H9 (cell line): ENCODE measurements around the gene SESN2. TPM values are rescaled to one million over a fixed set of nuclear protein-coding genes. Genes with fewer than 3 reads are reported as not detected.
"Not testable (repeated sequence)": the region's sequence is repeated elsewhere in the genome, so short reads cannot be mapped to it uniquely, and the experiment has no call there.

ENCODE experiments used
- DNase-seq: peaks from one replicate; pipeline ENCODE4 v3.0.0-alpha.2; 2017
- H2AFZ ChIP-seq: one replicate; pipeline ENCODE4 v1.6.1; 2013; ENCODE audit warnings: mild to moderate bottlenecking, low read length, control low read depth, moderate library complexity
- H2AK5ac ChIP-seq: 2 replicates; pipeline ENCODE4 v1.6.1; 2013; ENCODE audit warnings: low read length, control low read depth, mixed read lengths; ENCODE audit not compliant: insufficient read length
- H2BK120ac ChIP-seq: one replicate; pipeline ENCODE4 v1.6.1; 2013; ENCODE audit warnings: low read depth, mild to moderate bottlenecking, low read length, control low read depth, inconsistent platforms; ENCODE audit not compliant: poor library complexity, severe bottlenecking
- H2BK12ac ChIP-seq: 2 replicates; pipeline ENCODE4 v1.6.1; 2013; ENCODE audit warnings: low read length, control low read depth, mixed read lengths, low read depth; ENCODE audit not compliant: insufficient read length
- H2BK15ac ChIP-seq: 2 replicates; pipeline ENCODE4 v1.6.1; 2013; ENCODE audit warnings: low read depth, low read length, control low read depth
- H2BK20ac ChIP-seq: one replicate; pipeline ENCODE4 v1.6.1; 2013; ENCODE audit warnings: low read depth, mild to moderate bottlenecking, low read length, control low read depth, inconsistent platforms; ENCODE audit not compliant: poor library complexity, severe bottlenecking
- H2BK5ac ChIP-seq: 2 replicates; pipeline ENCODE4 v1.6.1; 2013; ENCODE audit warnings: low read length, control low read depth, mixed read lengths; ENCODE audit not compliant: insufficient read length
- H3K14ac ChIP-seq: 2 replicates; pipeline ENCODE4 v1.6.1; 2013; ENCODE audit warnings: low read length, control low read depth; ENCODE audit not compliant: insufficient read depth
- H3K18ac ChIP-seq: 2 replicates; pipeline ENCODE4 v1.6.1; 2013; ENCODE audit warnings: low read depth, mild to moderate bottlenecking, mixed read lengths, low read length, control low read depth; ENCODE audit not compliant: insufficient read length
- H3K23ac ChIP-seq: 2 replicates; pipeline ENCODE4 v1.6.1; 2013; ENCODE audit warnings: low read length, control low read depth, mixed read lengths, low read depth; ENCODE audit not compliant: insufficient read length
- H3K23me2 ChIP-seq: 2 replicates; pipeline ENCODE4 v1.6.1; 2013; ENCODE audit warnings: low read depth, mild to moderate bottlenecking, mixed read lengths, low read length, control low read depth; ENCODE audit not compliant: insufficient read length, poor library complexity, severe bottlenecking
- H3K27ac ChIP-seq: 2 replicates; pipeline ENCODE4 v1.5.1; 2013; ENCODE audit warnings: low read length, control low read depth, mixed read lengths, low read depth; ENCODE audit not compliant: insufficient read length
- H3K27me3 ChIP-seq: 2 replicates; pipeline ENCODE4 v1.6.1; 2013; ENCODE audit warnings: low read length, control low read depth, inconsistent platforms; ENCODE audit not compliant: insufficient read depth
- H3K4ac ChIP-seq: 2 replicates; pipeline ENCODE4 v1.6.1; 2013; ENCODE audit warnings: low read depth, mild to moderate bottlenecking, control low read depth, inconsistent platforms, low read length, moderate library complexity
- H3K4me1 ChIP-seq: 2 replicates; pipeline ENCODE4 v1.6.1; 2013; ENCODE audit warnings: low read length, control low read depth, inconsistent platforms; ENCODE audit not compliant: insufficient read depth
- H3K4me2 ChIP-seq: 2 replicates; pipeline ENCODE4 v1.6.1; 2013; ENCODE audit warnings: low read length, control low read depth, mixed read lengths; ENCODE audit not compliant: insufficient read length, insufficient read depth
- H3K56ac ChIP-seq: 2 replicates; pipeline ENCODE4 v1.6.1; 2013; ENCODE audit warnings: low read depth, mild to moderate bottlenecking, mixed read lengths, low read length, control low read depth; ENCODE audit not compliant: insufficient read length
- H3K79me1 ChIP-seq: 2 replicates; pipeline ENCODE4 v1.6.1; 2013; ENCODE audit warnings: low read depth, mild to moderate bottlenecking, moderate library complexity, low read length, control low read depth, inconsistent platforms; ENCODE audit not compliant: insufficient read depth, poor library complexity, severe bottlenecking
- H3K79me2 ChIP-seq: 2 replicates; pipeline ENCODE4 v1.6.1; 2013; ENCODE audit warnings: low read length, control low read depth, inconsistent platforms; ENCODE audit not compliant: insufficient read depth
- H3K9ac ChIP-seq: 2 replicates; pipeline ENCODE4 v1.6.1; 2013; ENCODE audit warnings: low read length, control low read depth, mixed read lengths; ENCODE audit not compliant: insufficient read length; ENCODE audit errors: extremely low read depth
- H3K9me3 ChIP-seq: one replicate; pipeline ENCODE4 v1.6.1; 2013; ENCODE audit warnings: low read depth, low read length, inconsistent platforms; ENCODE audit not compliant: control insufficient read depth
- H3T11ph ChIP-seq: one replicate; pipeline ENCODE4 v1.6.1; 2013; ENCODE audit warnings: mild to moderate bottlenecking, low read length, control low read depth, inconsistent platforms
- H4K20me1 ChIP-seq: one replicate; pipeline ENCODE4 v1.6.1; 2013; ENCODE audit not compliant: control insufficient read depth, insufficient read length, insufficient read depth
- H4K5ac ChIP-seq: 2 replicates; pipeline ENCODE4 v1.6.1; 2013; ENCODE audit warnings: low read depth, mild to moderate bottlenecking, mixed read lengths, low read length, control low read depth; ENCODE audit not compliant: insufficient read length
- H4K8ac ChIP-seq: replicated peaks from 2 replicates; pipeline ENCODE4 v1.6.1; 2013; ENCODE audit warnings: low read length, control low read depth, mixed read lengths, low read depth; ENCODE audit not compliant: insufficient read length
- H4K91ac ChIP-seq: 2 replicates; pipeline ENCODE4 v1.6.1; 2013; ENCODE audit warnings: low read depth, mild to moderate bottlenecking, moderate library complexity, mixed read lengths, low read length, control low read depth; ENCODE audit not compliant: insufficient read length
- H3K27ac Mint-ChIP-seq, 3 experiments: 2 replicates in 2 of 3; 3 replicates in 1 of 3; pipeline ENCODE4 v1.8.0; 2020 to 2021; ENCODE audit warnings: mixed read lengths in 3 of 3, mild to moderate bottlenecking in 1 of 3, moderate library complexity in 1 of 3
- H3K27me3 Mint-ChIP-seq: 2 replicates; pipeline ENCODE4 v1.8.0; 2021; ENCODE audit warnings: low read depth, mild to moderate bottlenecking, moderate library complexity, mixed read lengths
- H3K36me3 Mint-ChIP-seq, 3 experiments: 2 replicates in 2 of 3; 3 replicates in 1 of 3; pipeline ENCODE4 v1.8.0; 2020 to 2021; ENCODE audit warnings: low read depth in 3 of 3, mixed read lengths in 3 of 3; ENCODE audit not compliant: insufficient read depth in 1 of 3
- H3K4me1 Mint-ChIP-seq, 2 experiments: 2 replicates each; pipeline ENCODE4 v1.8.0; 2020; ENCODE audit warnings: mixed read lengths in 2 of 2
- H3K4me3 Mint-ChIP-seq, 2 experiments: 2 replicates in 1 of 2; 3 replicates in 1 of 2; pipeline ENCODE4 v1.8.0; 2020 to 2021; ENCODE audit warnings: mild to moderate bottlenecking in 2 of 2, mixed read lengths in 2 of 2, moderate library complexity in 1 of 2
- H3K9me3 Mint-ChIP-seq, 2 experiments: 2 replicates in 1 of 2; 3 replicates in 1 of 2; pipeline ENCODE4 v1.8.0; 2020; ENCODE audit warnings: mild to moderate bottlenecking in 2 of 2, mixed read lengths in 2 of 2, moderate library complexity in 1 of 2
- CTCF ChIP-seq: fragments of 200-600 bp; sonication (generic); conservative IDR thresholded peaks from 3 replicates; pipeline ENCODE4 v1.8.0; 2021; ENCODE audit warnings: antibody characterized with exemption, mild to moderate bottlenecking
- WGBS: extraction: QIAGEN DNeasy Blood & Tissue Kit; methylation state at CpG from one replicate; pipeline ENCODE4 v1.1.7; 2013; ENCODE audit warnings: missing lambda C conversion rate, low lambda C conversion rate, mixed read lengths; ENCODE audit not compliant: insufficient read length; ENCODE audit errors: extremely low coverage; 5-methylcytosine and 5-hydroxymethylcytosine counted together
- total RNA-seq: library from RNA; stranded (reverse); gene quantifications from 2 replicates; pipeline ENCODE4 v1.2.1, GENCODE V29; 2021

The SESN2 gene
- total RNA-seq, 1 experiment from 2014 or later, result 24.6 TPM

- Histone ChIP-seq H3K27me3 (no peaks in the 10 kb centered on the region), H3K56ac (no peak overlapping the region), H4K5ac (no peak overlapping the region), H2BK15ac (no peak overlapping the region), H3K27ac (no peak overlapping the region), H2BK5ac (no peak overlapping the region), H3K4me2 (no peak overlapping the region), H3K23me2 (no peaks in the 10 kb centered on the region), H4K20me1 (no peaks in the 10 kb centered on the region), H2AFZ (no peak overlapping the region), H3K23ac (no peak overlapping the region), H2BK20ac (no peak overlapping the region), H3K4ac (no peak overlapping the region), H3K4me1 (no peaks in the 10 kb centered on the region; the same call in 1 of the 2 replicates), H2BK120ac (no peak overlapping the region), H3K79me2 (no peaks in the 10 kb centered on the region), H2BK12ac (no peak overlapping the region), H3K79me1 (peaks cover 3% of the 10 kb centered on the region), H3K18ac (no peak overlapping the region), H3K9ac (no peak overlapping the region), H4K8ac (no peak overlapping the region), H3T11ph (no peak overlapping the region), H2AK5ac (no peak overlapping the region), H3K14ac (no peak overlapping the region), H4K91ac (no peak overlapping the region), H3K9me3 (no peaks in the 10 kb centered on the region)
- no peak for DNase-seq
- WGBS, result no CpG with 5 or more reads among the region's 3 CpGs
- Mint-ChIP-seq H3K9me3 (no peaks in the 10 kb centered on the region; a peak in 1 of 5 replicates), H3K4me1 (peaks cover 4 to 6% of the 10 kb centered on the region in 2 experiments; a peak in 3 of 4 replicates), H3K27me3 (no peaks in the 10 kb centered on the region; the same call in 1 of the 2 replicates), H3K27ac (no peak overlapping the region), H3K36me3 (peaks cover 3 to 11% (median 11%) of the 10 kb centered on the region in 3 experiments; a peak in 5 of 7 replicates), H3K4me3 (no peak overlapping the region)
- no peak for TF ChIP-seq CTCF
These were observed 67.7 kb downstream of the SESN2 start for GRCh38 chr1:28326984-28327383.

- H2BK20ac ChIP-seq, H3K4ac ChIP-seq, H2BK5ac ChIP-seq, H3K56ac ChIP-seq, DNase-seq, H3K27me3 Mint-ChIP-seq, H3K79me1 ChIP-seq, H2AFZ ChIP-seq, H4K91ac ChIP-seq, H3K18ac ChIP-seq, H3K23me2 ChIP-seq, H3K9ac ChIP-seq, H3K14ac ChIP-seq, H4K8ac ChIP-seq, H2AK5ac ChIP-seq, H3K4me1 ChIP-seq, H3T11ph ChIP-seq, H3K23ac ChIP-seq, H2BK120ac ChIP-seq, H3K4me1 Mint-ChIP-seq, H3K27ac ChIP-seq, H4K20me1 ChIP-seq, H3K27ac Mint-ChIP-seq, H3K4me2 ChIP-seq, H4K5ac ChIP-seq, H3K27me3 ChIP-seq, H3K9me3 ChIP-seq, H3K79me2 ChIP-seq, H3K9me3 Mint-ChIP-seq, H3K4me3 Mint-ChIP-seq, H2BK15ac ChIP-seq, H2BK12ac ChIP-seq: not testable (repeated sequence)
- H3K36me3 Mint-ChIP-seq, result peaks cover 3 to 16% (median 13%) of the 10 kb centered on the region in 3 experiments; a peak in 5 of 7 replicates
- no CpG with 5 or more reads among the region's 11 CpGs for WGBS
These were observed 68.1 kb downstream of the SESN2 start for GRCh38 chr1:28327431-28327830.
